ENCODE results near the gene TUBB4B.

The TUBB4B gene

GRCh38 chr9:137201205-137201868 is 39.8 kb upstream of the TUBB4B start:
- TF ChIP-seq CTCF (IDR thresholded peaks at IDR 0.05; ENCODE audit: insufficient read depth, low read depth, low read length, missing control alignments) = no peak
- peak overlapping the region; percentile 64 for H3K4me3 ChIP-seq (ENCODE audit: low read length)
- DNase-seq (ENCODE audit: low read depth) = no peak

- no peak overlapping the region for H3K4me3 ChIP-seq (ENCODE audit: low read length)
- no peak for TF ChIP-seq CTCF (IDR thresholded peaks at IDR 0.05; ENCODE audit: insufficient read depth, low read depth, low read length, missing control alignments)
- no peak for DNase-seq (ENCODE audit: low read depth)
These were observed 38.1 kb upstream of the TUBB4B start for GRCh38 chr9:137202966-137203365.

GRCh38 chr9:137204731-137205125 is 36.4 kb upstream of the TUBB4B start:
- TF ChIP-seq CTCF (IDR thresholded peaks at IDR 0.05; ENCODE audit: insufficient read depth, low read depth, low read length, missing control alignments) = no peak
- H3K4me3 ChIP-seq (ENCODE audit: low read length) = peak overlapping the region; percentile 97
- no peak for DNase-seq (ENCODE audit: low read depth)

- DNase-seq (ENCODE audit: low read depth) = peak; percentile 89
- TF ChIP-seq CTCF (IDR thresholded peaks at IDR 0.05; ENCODE audit: insufficient read depth, low read depth, low read length, missing control alignments) = no peak
- peak within 1 kb of the TSS; percentile 97 for H3K4me3 ChIP-seq (ENCODE audit: low read length)
These were observed 35.7 kb upstream of the TUBB4B start, which contains the start of the genes NDOR1 and TMEM203 for GRCh38 chr9:137205126-137206069. TSS of gene NDOR1 (plus strand) at chr9:137205700. CDS start at chr9:137205778, 78 bp downstream. TSS of gene TMEM203 (minus strand) at chr9:137205648. CDS start at chr9:137205414, 234 bp downstream.

GRCh38 chr9:137206602-137207001 is 34.5 kb upstream of the TUBB4B start:
- no peak for TF ChIP-seq CTCF (IDR thresholded peaks at IDR 0.05; ENCODE audit: insufficient read depth, low read depth, low read length, missing control alignments)
- peak overlapping the region; percentile 97 for H3K4me3 ChIP-seq (ENCODE audit: low read length)
- no peak for DNase-seq (ENCODE audit: low read depth)

GRCh38 chr9:137211532-137211931 is 29.6 kb upstream of the TUBB4B start:
- no peak overlapping the region for H3K4me3 ChIP-seq (ENCODE audit: low read length)
- TF ChIP-seq CTCF (IDR thresholded peaks at IDR 0.05; ENCODE audit: insufficient read depth, low read depth, low read length, missing control alignments) = no peak
- DNase-seq (ENCODE audit: low read depth) = no peak

All from epithelial cell of esophagus (primary cell).